T-helper 2 cell (primary cell): ENCODE measurements around the gene OPN1LW.
"Not testable (repeated sequence)": the region's sequence is repeated elsewhere in the genome, so short reads cannot be mapped to it uniquely, and the experiment has no call there.

Experiments used
- DNase-seq, 5 experiments: peaks; one replicate each; pipeline versions ENCODE4 v3.0.0 to v3.0.0-alpha.2; 2012 to 2022
- total RNA-seq, 2 donors: gene quantifications; one replicate each; lab custom pipeline; 2026; lab: John Stamatoyannopoulos, UW

The OPN1LW gene
- 0 reads per million in 2 donors for total RNA-seq

DNA sequence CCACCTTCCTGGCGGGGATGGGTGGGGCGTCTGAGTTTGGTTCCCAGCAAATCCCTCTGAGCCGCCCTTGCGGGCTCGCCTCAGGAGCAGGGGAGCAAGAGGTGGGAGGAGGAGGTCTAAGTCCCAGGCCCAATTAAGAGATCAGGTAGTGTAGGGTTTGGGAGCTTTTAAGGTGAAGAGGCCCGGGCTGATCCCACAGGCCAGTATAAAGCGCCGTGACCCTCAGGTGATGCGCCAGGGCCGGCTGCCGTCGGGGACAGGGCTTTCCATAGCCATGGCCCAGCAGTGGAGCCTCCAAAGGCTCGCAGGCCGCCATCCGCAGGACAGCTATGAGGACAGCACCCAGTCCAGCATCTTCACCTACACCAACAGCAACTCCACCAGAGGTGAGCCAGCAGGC, at the start of gene OPN1LW:
Gene OPN1LW (plus strand): TSS at position 234 of the 400 bp plus-strand sequence. CDS start 41 bp downstream, at position 275.
- not testable (repeated sequence) for DNase-seq

DNA sequence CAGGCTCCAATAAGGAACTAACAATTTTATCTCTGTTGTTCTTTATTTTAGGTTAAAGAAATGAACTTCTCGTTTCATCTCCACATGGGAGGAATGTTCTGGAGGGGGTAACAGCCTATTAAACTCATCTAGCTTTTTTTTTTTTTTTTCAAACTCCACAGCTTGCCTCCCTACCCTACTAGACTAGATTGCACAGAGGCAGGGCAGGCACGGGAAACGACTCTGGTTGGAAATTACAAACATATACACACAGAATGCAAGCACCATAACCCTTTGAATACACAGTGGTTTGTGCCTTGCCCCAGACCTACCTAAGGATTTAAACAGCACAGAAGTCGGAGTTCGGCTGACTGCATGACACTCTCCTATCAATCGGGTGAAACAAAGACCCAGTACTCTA, 49.2 kb upstream of the OPN1LW start:
- DNase-seq, result no peak

DNA sequence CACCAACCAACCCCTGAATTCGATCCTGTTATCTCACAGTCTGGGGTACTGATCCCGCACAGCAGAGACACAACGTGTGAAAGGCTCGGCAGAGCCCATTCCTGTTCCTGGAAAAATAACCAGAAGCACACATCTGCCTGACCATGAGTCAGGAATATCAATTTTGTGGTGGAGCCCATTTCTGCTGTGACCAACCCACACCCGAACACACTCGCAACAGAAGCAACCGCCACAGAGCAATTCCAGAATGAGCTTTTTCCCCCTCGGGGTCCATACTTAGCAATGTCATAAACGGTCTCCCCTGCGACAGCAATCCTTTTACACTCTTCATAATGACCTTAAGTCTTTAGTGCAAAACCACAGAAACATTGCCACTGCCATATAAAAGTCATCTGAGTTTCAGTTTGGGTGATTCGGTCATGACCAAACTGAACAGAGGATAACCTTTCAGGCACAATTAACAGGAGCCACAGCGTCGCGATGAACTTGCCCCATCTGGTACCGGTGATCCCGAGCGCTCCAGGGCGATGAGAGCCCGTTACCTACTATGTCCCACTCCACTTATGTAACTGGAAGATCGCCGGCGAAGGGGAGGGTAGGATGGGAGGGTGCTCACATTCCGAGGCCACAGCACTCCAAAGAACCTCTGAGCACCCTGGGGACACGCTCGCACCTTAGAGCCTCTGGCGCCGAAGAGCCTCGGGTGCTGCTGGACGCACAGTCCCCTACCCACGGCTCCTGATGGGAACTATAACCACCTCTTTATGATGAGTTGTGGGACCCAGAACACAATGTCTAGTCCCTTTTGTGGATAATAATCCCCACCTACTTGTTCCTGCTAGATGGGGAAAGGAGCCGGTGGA, 47.7 kb upstream of the OPN1LW start:
- DNase-seq, result peak in 1 of 5 experiments; percentile 57

DNA sequence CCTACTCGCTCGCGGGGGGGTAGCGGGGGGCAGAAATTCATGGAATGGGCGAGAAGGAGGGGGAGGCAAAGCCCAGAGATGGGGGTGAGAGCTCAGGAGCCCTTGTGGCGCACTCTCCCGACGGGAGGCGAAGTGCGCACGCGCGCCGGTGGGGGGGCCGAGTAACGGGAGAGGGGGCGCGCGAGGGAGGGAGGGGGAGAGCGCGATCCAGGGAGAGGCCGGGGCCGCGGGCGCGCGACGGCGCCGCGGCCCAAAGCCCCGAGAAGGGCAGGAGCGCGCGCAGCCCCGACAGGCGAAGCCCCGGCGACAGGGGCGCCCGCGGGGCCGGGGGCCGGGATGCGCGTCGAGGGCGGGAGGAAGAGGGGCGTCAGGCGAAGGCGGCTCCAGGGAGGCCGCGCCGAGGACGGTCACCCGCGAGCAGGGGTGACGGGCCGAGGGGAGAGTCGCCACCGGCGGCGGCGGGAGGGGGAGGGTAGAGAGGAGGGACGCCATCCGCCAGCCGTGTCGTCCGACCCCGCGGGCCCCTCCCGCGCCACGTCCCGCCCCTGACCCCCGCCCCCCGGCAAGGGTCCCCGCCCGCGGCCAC, 46.9 kb upstream of the OPN1LW start:
- peak; percentile 44 to 76 (median 68) for DNase-seq

DNA sequence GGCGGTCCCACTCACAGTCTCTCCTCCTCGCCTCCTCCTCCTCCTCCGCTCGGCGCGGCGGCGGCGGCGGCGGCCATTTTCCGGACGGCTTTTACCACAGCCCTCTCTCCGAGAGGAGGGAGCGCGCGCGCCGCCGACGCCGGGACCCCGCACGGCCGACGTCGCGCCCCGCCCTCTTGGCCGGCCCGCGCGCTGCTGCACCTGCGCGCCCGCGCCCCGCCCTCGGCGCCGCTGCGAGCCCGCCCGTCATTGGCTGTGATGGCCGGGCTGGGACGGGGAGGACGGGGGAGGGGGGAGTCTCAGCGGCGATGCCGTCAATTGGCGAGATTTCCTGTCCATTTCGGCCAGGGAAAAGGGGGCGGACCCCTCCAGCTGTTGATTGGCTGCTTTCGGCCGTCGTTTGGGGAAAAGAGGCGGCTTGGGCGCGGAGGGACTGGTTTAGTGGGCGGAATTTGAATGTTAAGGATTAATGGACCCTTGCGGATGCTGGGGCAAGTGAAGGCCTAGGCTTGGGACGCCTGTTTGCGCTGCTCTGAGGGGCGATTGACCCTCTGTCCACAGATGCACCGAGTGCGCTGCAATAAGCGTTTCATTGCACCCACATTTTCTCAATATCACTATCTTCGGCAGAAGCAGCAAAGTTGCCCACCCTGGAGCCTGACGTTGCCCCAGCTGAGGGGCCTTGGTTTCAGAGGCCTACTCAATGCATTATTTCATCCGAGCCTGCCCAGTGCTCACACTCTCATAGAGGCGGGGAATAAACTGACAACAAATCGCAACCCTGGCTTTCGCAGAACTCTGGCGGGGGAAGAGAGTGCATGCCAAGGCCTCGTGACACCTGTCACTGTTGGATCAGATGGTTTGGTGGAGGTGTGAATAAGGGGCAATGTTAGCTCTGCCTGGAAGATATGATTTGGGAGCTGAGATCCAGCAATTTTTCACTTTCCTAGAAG, 46.2 kb upstream of the OPN1LW start, which contains the start of gene MECP2:
Gene MECP2 (minus strand): TSS at position 129 of the 953 bp plus-strand sequence.
- DNase-seq, result peak; percentile 70 to 95 (median 79)

DNA sequence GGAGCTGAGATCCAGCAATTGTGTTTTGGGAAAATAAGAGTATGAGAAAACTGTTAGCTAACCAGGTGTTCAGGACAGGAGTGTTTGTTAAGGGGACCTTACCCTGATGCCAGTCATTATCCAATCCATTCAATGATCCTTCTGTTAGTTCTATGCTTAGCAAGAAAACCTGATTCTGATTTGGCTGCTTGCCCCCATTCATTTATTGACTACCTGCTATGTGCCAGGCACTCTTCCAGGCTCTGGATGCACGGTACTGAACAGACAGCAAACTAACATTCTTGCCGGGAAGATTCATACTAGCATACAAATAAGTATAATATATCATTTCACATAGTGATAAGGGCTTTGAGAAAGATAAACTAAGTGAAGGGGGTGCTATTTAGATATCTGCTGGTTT, 45.5 kb upstream of the OPN1LW start:
- no peak for DNase-seq

DNA sequence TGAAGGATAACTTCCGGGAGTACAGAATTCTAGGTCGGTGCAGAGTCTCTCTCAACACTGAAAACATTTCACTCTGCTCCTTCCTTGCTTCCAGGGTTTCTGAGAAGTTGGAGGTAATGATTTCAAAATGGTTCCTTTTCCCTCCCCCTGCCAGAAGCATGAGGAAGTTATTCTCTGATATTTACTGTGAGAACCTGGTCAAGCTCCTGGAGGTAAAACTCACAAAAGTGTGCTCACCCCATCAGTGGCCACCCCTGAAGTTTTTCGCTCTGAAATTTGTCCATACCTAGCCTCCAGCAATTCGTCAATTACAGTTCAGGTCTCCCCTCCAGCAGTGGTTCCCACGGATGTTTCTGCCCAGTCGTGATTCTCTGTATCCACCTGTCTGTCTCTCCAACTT, 30.3 kb upstream of the OPN1LW start:
- no peak for DNase-seq

DNA sequence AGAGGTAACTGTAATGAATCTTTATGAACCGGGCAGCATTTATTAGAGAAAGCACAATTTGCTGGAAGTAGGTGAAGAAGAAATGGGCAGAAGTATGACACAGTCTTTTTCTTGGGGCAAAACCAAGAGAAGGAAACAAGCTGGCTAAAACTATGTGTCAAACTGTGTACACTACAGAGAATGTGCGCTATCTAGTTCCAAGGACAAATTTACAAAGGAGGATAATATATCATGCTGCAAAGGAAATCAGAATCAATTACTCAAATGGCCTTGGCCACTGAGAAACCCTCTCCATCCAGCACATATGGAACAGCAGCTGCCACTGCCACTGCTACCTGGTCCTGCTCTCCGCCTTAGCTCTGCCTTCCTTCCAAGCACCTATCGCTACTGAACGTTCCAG, 29.4 kb upstream of the OPN1LW start:
- DNase-seq, result no peak

DNA sequence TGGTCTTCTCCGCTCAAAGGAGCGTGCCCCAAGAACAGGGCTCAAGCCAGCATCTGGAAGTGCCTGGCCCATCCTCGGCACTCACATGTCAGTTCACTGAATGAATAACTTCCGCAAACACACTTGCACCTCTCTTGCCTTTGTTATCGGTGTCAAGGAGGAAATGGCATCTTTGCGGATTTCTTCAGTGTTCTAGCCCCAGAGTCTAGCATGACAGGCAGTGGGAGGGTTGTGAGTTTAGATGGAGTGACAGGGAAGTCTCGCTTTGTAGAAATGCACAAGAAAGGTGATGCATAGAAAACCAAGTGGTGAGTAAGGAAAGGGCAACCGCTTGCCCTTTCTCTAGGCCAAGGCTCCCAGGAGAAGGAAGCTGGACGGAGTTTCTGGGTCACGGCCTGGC, 29.0 kb upstream of the OPN1LW start:
- no peak for DNase-seq

DNA sequence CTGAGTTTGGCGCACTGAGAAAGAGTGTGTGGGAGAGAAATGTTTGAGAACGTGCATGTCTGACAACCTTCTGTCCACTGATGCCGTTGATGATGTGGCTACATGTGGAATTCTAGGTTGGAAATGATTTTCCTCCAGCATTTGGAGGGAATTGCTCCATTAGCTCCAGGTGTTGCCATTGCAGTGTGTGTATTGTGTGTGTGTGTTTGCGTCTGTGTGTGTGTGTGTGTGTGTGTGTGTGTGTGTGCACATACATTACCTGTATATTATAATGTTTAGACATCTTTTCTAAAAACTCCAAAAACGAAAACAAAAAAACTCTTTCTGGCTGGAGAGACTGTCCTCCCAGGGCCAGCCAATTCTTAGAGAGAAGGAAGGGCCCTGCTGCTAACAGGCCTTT, 28.3 kb upstream of the OPN1LW start:
- DNase-seq, result no peak

DNA sequence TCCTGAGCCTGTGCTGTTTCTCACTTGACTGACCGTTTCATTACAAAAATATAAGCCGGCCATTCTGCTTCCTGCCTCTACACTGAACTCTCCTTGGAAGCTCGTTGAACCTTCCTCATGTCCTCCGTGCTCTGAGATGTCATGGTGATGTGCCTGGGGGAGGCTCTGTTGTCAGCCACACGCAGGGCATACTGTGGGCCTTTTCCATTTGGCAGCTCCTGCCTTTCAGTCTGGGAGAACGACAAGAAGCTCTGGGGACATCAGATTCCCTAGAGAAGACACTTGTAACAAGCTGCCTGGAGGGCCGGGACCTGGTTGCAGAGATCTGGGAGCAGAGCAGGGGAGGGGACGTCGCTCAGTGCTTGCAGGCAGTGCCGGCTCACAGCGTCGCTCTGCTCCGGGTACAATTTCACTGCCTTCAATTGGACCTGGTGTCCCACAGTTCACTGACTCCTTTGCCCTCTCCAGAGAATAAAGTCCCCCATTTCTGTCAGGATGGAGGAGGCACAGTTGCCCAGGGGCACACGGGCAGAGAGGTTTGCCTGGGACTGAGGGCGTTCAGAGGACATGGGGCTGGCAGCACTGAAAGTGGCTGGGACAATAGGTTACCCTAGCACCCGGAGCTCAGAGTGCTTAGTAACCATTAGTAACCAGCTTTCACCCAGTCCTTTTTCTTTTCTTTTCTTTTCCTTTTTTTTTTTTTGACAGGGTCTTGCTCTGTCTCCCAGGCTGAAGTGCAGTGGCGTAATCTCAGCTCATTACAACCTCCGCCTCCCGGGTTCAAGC, 27.4 kb upstream of the OPN1LW start:
- DNase-seq, result no peak

DNA sequence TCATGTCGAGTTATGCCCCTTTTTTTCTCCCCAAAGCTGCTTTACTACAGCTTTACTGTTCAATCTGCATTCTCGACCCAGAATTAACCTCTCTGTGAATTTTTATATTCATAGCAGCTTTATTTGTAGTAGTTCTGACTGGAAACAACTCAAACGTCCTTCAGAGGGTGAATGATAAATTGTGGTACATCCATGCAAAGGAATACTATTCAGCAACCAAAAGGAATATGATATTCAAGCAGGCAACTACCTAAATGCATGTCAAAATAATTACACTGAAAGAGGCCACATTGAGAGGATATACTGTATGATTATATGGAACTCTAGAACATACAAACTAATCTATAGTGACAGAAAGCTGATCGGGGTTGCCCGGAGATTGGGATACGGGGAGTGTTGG, 26.5 kb upstream of the OPN1LW start:
- DNase-seq, result no peak

DNA sequence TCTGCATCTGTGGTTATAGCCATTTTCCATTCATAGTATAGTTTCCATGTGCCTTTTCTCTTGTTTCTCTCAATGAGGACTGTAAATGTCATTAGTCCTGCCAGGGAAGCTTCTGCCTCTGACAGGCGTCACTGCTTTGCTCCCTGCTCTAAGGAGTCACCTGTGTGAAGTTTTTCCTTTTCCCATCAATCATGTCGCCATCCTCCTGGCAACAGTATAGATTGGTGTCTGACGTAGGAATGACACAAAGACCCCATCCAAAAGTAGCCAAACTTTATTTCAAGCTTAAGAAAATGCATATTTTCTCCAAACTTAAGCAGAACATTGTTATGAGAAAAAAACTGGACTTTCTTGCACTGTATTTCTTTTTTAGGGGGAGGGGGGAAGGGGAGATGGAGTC, 23.5 kb upstream of the OPN1LW start:
- no peak for DNase-seq

DNA sequence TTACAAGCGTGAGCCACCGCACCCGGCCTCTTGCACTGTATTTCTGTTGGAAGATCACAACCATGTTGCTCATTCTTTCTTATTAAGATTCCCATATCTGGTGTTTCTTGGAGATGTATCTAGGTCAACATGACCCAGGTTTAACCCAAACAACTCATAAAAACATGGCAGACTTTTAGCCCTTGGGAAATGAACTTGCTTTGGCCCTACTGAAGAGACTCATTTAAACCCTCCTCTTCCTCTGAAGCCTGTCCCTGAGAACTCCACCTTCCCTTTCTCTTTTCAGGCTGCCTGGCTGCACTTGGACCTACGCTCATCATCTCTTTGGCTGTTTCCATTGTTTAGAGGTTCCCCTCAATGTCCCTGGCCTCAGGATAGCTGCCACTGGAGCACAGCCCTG, 22.8 kb upstream of the OPN1LW start:
- DNase-seq, result no peak

DNA sequence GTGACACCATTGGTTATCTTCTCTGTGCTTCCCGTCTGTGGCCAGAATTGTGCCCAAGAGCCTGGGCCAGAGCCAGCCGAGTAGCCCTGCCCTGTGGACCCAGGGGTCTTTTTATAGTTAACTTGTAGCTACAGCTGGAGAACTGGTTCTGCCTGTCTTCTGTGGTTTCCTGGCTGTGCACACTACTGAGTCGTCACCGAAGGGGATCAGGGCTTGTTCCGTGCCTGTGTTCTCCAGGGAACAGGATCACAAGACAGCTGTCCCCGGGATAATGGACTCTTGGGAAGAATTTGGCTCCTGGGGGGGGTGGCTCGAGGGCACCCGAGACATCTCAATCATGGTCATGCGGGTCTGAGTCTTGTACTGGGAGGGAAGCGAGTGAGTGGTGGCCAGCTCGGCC, 22.1 kb upstream of the OPN1LW start:
- no peak for DNase-seq

DNA sequence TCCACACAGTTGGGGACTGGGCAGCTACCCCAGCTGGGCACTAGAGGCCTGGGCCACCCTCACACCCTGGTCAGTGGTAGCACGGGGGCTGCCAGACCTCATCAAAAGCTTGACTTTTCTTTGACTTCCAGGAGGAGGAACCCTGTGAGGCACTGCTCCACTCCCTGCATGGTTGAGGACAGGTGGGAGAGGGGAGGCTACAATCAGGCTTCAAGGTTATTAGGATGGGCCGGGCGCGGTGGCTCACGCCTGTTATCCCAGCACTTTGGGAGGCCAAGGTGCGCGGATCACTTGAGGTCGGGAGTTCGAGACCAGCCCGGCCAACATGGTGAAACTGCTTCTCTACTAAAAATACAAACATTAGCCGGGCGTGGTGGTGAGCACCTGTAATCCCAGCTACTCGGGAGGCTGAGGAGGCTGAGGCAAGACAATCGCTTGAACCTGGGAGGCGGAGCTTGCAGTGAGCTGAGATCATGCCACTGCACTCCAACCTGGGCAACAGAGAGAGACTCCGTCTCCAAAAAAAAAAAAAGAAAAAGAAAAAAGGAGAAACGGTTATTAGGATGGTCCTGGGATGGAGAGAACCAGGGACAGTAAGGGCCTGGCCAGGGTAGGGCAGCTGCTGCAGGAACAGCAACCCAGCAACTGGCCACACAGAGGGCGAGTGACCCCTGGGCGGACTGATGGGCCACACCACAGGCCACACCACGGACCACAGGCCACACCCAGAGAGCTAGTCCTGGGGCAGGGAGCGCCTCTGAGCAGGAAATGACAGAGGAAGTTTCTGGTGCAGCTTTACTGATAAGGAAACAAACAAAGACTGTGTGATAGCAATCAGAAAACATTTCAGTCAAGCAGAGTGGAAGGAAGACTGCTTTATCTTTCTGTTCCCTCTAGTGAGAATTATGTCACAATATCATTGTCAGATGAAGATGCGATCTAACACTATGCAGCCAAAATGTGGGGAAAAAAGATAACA, 20.5 kb upstream of the OPN1LW start:
- peak in 3 of 5 experiments; percentile 30 to 82 (median 44) for DNase-seq

DNA sequence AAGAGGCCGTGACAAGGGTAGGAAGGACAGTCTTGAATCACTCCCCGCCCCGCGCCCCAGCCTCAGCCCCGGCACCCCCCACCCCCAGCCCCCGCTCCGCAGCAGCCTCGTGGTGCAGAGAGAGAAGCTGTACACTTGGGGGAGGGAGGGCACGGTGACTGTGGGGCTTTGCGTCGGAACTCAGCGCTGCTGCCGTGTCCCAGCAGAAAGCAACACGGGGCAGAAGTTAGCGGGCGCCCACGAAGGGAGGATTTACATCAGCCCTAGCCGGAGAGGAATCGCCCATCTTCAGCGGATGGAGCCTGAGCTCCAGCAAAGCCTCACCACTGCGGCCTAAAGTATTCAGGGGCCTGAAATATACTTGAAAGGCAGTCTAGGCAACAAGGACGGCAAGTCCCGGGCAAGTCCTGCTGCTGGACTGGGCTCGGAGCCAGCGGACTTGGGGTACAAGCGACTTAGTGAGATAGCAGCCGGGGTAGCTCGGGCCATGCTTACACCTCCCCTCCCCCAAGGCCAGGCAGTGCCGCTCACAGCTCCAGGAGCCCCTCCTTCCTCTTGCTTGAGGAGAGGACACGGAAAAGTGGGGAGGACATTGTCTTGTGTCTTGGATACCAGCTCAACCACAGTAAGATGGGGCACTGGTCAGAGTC, 18.5 kb upstream of the OPN1LW start:
- no peak for DNase-seq

DNA sequence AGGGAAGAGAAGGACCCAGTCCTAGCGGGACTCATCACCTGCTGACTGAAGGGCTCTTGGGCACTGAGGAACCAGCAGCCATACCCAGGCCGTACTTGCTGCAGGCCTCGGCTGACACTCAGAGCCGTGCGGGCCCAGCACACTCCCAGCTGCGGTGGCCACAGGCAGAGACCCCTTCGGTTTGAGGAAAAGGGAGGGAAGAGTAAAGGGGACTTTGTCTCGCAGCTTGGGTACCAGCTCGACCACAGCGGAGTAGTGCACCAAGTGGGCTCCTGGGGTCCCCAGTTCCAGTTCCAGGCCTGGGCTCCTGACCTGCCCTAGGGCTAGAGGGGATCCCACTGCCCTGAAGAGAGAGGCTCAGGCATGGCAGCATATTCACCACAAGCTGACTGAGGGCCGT, 17.9 kb upstream of the OPN1LW start:
- DNase-seq, result no peak

DNA sequence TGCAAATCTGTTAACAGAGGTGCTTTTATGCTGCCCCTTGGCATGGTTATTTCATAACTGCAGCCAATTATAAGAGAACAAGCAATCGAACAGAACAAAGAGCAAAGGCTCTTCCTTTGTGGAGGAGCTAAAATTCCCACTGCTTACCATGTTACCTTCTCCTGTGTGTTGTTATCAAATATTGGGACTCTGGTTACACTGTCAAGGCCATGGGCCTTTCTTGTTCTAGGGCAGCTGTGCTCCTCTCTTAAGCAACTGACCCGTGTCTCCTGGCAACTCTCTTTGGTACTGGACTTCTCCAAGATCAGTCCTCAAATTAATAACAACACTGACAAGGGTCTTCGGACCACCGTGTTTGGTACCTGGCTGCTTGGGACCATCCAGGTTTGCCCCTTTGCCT, 12.1 kb upstream of the OPN1LW start:
- DNase-seq, result no peak

DNA sequence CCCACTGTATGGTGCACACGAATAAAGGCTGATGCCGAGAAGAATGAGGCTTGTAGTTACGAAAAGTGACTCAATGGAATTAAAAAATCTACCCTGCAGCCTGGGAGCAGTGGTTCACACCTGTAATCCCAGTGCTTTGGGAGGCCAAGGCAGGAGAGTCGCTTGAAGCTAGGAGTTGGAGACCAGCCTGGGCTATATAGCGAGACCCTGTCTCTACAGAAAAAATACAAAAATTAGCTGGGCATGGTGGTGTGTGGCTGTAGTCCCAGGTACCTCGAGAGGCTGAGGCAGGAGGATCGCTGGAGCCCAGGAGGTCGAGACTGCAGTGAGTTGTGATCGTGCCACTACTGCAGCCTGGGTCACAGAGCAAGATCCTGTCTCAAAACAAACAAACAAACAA, 11.7 kb upstream of the OPN1LW start:
- DNase-seq, result no peak
